ENCODE measurements around the gene L3HYPDH.

- no peak for TF ChIP-seq MXI1 (IDR thresholded peaks at IDR 0.05; ENCODE audit: low read depth, low read length)
- no peak for TF ChIP-seq USF2 (IDR thresholded peaks at IDR 0.05; ENCODE audit: borderline replicate concordance, low read depth, low read length)
- no peak for TF ChIP-seq POLR2AphosphoS5 (IDR thresholded peaks at IDR 0.05; ENCODE audit: low read depth, low read length)
- TF ChIP-seq, protein P1, sequence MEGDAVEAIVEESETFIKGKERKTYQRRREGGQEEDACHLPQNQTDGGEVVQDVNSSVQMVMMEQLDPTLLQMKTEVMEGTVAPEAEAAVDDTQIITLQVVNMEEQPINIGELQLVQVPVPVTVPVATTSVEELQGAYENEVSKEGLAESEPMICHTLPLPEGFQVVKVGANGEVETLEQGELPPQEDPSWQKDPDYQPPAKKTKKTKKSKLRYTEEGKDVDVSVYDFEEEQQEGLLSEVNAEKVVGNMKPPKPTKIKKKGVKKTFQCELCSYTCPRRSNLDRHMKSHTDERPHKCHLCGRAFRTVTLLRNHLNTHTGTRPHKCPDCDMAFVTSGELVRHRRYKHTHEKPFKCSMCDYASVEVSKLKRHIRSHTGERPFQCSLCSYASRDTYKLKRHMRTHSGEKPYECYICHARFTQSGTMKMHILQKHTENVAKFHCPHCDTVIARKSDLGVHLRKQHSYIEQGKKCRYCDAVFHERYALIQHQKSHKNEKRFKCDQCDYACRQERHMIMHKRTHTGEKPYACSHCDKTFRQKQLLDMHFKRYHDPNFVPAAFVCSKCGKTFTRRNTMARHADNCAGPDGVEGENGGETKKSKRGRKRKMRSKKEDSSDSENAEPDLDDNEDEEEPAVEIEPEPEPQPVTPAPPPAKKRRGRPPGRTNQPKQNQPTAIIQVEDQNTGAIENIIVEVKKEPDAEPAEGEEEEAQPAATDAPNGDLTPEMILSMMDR (IDR thresholded peaks at IDR 0.05), result no peak
- TF ChIP-seq, protein P2, sequence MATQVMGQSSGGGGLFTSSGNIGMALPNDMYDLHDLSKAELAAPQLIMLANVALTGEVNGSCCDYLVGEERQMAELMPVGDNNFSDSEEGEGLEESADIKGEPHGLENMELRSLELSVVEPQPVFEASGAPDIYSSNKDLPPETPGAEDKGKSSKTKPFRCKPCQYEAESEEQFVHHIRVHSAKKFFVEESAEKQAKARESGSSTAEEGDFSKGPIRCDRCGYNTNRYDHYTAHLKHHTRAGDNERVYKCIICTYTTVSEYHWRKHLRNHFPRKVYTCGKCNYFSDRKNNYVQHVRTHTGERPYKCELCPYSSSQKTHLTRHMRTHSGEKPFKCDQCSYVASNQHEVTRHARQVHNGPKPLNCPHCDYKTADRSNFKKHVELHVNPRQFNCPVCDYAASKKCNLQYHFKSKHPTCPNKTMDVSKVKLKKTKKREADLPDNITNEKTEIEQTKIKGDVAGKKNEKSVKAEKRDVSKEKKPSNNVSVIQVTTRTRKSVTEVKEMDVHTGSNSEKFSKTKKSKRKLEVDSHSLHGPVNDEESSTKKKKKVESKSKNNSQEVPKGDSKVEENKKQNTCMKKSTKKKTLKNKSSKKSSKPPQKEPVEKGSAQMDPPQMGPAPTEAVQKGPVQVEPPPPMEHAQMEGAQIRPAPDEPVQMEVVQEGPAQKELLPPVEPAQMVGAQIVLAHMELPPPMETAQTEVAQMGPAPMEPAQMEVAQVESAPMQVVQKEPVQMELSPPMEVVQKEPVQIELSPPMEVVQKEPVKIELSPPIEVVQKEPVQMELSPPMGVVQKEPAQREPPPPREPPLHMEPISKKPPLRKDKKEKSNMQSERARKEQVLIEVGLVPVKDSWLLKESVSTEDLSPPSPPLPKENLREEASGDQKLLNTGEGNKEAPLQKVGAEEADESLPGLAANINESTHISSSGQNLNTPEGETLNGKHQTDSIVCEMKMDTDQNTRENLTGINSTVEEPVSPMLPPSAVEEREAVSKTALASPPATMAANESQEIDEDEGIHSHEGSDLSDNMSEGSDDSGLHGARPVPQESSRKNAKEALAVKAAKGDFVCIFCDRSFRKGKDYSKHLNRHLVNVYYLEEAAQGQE (IDR thresholded peaks at IDR 0.05; ENCODE audit: low read depth, low read length), result no peak
- TF ChIP-seq RFX5 (IDR thresholded peaks at IDR 0.05; ENCODE audit: low read length), result no peak
- no peak for TF ChIP-seq EP300 (IDR thresholded peaks at IDR 0.05; ENCODE audit: borderline replicate concordance in 1 of 2, low read depth in 1 of 2, low read length in 1 of 2)
- no peak for TF ChIP-seq CHD2 (IDR thresholded peaks at IDR 0.05; ENCODE audit: low read length, partially characterized antibody)
- no peak for TF ChIP-seq TAF1 (IDR thresholded peaks at IDR 0.05; ENCODE audit: borderline replicate concordance, low read depth, low read length)
- TF ChIP-seq FOXM1 (IDR thresholded peaks at IDR 0.05; ENCODE audit: low read depth), result no peak
- TF ChIP-seq YY1 (IDR thresholded peaks at IDR 0.05; ENCODE audit: low read depth), result no peak
- TF ChIP-seq USF1 (IDR thresholded peaks at IDR 0.05; ENCODE audit: borderline replicate concordance, low read depth), result no peak
- TF ChIP-seq NRF1 (IDR thresholded peaks at IDR 0.05; ENCODE audit: low read depth, low read length), result no peak
Observed at GRCh38 chr14:59507752-59508103, 23.5 kb upstream of the L3HYPDH start.

All from SK-N-SH (cell line).